RPMI7951 (cell line): ENCODE data around the gene RBM8A. TPM values are rescaled to one million over a fixed set of nuclear protein-coding genes. Genes with fewer than 3 reads are reported as not detected.
"Not testable (repeated sequence)": the region's sequence is repeated elsewhere in the genome, so short reads cannot be mapped to it uniquely, and the experiment has no call there.

Experiments used
- DNase-seq: peaks from one replicate; pipeline ENCODE4 v3.0.0-alpha.2; 2012; ENCODE audit warnings: low read depth
- total RNA-seq: library from RNA; depleted of rRNA; stranded (reverse); fragments of >200 nt; shearing (Covaris generic); gene quantifications from 2 replicates; pipeline ENCODE4 v1.2.3, GENCODE V29; 2014

Gene RBM8A
- total RNA-seq, 1 experiment from 2014 or later, result 173 TPM

DNA sequence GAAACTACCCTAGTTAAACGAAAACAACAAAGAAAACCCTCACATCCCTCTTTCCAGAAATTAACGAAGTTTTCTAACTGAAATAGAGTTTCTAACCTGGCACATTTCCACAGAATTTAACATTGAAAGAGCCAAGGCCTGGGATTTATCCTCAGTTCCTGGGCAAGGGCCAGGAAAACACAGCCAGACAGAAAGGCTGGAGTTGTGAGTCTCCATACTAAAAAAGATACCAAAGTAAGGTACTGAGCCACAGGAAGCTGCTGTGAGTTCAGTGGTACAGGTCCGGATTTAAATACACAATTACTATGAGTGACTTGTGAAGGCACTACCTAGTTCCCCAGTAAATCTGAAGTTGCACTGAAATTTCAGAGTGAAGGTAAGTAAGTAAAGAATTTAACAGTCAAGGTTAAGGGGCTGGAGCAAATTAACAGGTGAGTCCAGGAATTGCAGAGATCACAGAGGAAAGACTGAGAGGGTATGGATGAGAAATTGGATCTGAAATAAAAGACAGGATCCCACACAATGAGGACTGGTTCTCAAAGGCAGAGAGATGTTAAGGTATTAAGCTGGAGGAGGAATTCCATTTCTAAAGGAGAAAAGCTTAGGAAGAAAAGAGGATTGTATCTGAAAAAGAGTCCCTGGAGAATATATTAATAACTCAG lies 29.6 kb upstream of the RBM8A start:
- no peak for DNase-seq

DNA sequence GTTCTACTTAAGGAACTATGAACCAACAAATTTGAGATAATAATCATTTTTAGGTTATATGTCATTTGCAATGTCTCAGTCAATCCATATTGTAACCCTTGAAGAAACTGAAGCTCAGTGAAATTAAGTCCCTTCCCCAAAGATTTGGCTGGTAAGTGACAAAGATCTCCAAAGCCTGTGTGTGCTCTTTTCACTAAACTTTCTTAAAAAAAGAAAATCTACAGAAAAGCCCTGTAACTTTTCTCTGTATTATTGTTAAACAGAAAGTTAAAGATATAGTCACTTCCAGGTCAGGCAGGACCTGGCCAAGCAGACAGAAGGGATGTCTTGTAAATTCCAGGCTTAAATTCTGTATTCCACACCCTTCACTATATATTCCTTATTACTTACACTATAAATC lies 29.1 kb upstream of the RBM8A start:
- no peak for DNase-seq

DNA sequence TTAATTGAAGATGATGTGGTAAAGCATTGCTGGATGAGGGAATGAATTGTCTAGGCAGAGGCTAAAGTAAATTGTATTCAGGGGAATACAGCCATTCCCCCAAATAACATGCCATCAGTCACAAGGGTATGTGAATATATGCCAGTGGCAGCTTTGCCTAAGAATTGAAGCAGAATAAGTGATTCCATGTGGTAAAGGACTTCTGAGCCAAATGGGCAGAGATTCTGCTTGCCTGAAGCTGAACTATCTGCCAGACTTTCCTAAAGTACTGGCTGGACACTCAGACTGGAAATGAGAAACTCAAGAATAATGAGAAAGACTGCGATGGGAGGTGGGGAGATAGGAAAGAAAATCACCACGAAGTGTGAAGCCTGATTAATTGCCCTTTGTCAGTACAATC lies 28.2 kb upstream of the RBM8A start:
- DNase-seq, result peak; percentile 43

DNA sequence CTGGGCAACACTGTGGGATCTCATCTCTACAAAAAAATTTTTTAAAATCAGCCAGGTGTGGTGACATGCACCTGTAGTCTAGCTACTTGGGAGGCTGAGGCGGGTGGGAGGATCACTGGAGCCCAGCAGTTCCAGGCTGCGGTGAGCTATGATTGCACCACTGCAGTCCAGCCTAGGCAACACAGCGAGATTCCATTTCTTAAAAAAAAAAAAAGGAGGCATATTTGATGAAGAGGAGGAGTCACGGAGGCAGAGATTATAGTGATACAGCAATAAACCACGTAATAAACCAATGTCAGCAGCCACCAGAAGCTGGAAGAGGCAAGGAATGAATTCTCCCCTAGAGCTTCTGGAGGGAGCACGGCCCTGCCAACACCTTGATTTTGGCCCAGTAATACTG lies 26.6 kb upstream of the RBM8A start:
- no peak for DNase-seq

DNA sequence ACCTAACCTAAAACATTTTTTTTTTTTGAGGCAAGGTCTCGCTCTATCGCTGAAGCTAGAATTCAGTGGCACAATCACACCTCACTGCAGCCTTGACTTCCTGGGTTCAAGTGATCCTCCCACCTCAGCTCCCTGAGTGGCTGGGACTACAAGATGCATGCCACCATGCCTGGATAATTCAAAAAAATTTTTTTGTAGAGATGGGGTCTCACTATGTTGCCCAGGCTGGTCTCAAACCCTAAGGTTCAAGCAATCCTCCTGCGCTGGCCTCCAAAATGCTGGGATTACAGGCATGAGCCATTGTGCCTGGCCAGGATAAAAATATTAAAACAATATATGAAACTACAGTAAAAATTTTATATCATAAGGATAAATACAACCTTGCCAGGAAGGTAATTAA lies 25.6 kb upstream of the RBM8A start:
- no peak for DNase-seq

DNA sequence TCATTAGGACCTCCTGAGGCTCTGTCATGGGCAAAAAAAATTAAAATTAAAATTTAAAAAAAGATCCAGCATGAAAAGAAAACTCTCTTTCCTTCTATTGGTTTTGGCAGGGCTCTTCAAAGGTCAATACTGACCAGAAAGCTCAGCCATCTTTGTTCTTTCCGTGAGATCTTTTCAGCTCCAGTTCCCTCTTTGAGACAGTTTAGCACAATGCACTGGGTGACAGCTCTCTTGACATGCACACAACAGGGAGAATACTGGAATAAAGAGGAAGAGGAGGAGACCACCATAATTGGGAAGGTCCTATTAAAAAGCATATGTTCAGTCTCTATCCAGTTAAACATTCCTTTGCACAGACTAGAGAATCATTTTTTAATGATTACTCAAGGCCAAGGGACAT lies 24.2 kb upstream of the RBM8A start:
- DNase-seq, result no peak

DNA sequence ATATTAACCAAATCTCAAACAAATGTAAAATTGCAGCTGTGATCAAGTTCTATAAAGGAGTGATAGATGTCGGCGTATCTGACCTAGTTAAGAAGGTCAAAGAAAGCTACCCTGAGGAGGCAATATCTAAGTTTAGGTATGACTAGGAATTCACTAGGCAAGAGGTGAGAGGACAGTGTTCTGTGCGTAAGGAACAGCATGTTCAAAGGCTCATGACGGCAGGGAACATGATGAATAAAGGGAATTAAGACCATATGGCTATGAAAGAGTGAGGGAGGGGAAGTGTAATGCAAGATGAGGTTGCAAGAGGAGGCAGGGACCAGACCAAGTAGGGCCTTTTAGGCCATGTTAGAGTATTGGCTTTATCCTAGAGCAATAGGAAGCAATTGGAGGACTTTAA lies 21.9 kb upstream of the RBM8A start:
- no peak for DNase-seq

DNA sequence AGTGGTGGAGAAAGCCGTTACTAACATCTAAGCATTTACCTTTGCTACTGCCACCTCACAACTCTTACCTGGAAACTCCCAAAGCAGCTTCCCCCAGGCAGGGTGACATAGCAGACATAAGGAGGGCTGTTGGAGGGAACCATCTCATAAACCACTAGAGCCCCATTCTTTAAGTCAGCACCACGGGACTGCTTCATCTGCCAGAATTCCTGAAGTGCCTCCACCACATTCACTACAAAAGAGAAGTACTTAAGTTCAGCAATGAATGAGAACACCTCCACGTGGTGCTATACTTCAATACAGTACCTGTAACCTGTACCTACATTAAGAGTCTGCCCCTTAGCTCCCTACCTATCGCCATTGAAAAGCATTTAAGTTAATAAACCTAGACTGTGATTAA lies 20.3 kb upstream of the RBM8A start:
- no peak for DNase-seq

DNA sequence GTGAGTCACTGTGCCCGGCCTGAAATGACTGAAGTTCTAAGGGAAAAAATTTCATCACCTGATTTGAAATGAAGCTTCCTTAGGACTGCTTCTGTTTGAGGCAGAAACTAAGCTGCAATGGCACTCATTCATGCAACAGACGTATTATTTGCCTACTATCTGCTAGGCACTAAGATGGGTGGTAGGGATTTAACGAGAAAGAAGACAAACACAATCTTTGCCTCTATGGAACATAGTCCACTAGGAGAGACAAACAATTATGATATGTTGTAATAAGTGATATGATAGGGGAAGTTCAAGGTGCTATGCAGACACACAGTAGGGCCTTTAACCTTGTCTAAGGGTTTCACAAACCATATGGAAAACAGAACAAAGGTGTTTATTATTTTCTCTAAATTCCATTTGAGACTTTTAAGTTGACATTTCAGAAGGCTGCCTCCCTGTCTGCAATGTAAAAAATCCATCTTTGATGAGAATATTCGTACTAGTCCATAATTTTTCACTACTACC lies 19.2 kb upstream of the RBM8A start:
- no peak for DNase-seq

DNA sequence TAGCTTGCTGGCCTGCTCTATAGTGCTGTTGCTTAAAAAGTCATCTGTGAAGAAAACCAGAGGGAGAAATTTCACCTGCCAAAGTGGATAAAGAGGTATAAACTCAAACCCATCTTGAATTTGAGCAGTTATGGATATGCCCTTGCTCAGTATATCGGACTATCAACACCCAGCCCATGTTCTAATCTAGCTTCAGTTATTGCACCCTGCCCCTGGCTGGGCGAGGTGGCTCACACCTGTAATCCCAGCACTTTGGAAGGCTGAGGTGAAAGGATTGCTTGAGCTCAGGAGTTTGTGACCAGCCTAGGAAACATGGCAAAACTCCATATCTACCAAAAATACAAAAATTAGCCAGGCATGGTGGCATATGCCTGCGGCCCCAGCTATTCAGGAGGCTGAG lies 17.2 kb upstream of the RBM8A start:
- no peak for DNase-seq

DNA sequence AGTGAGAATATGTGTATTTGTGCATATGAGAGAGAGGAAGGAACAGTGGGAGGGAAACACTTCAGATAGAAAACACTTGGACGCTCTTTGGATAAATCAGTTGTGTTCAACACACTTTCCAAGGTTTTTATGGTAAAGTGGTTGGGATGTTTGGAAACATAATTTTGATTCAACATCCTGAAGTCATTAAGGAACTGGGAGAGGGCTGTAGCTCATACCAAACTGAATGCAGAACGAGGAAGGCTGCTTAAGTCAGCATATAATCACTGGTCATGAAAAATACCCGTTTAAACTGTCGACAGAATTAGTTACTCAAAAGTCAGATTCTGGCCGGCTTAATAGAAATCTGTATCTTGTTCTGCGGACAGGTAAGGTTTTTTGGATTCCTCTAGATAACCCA lies 15.6 kb upstream of the RBM8A start:
- DNase-seq, result no peak

DNA sequence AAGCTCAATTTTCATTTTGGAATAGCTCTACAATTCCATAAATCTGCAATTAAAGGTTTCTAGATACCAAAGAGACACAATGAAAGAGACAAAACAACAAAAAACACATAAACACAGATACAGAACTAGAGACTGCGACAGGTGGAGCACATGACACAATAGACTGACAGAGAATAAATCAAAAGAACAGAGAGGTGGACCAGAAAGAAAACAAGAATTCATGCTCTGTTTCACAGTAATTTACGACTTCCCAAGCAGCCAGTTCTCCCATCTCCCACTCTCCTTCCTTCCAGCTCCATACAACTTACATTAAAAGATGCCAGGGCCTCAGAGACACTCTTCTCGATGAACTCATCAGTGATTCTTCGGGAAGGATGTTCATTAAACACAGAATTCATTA lies 15.1 kb upstream of the RBM8A start:
- no peak for DNase-seq

DNA sequence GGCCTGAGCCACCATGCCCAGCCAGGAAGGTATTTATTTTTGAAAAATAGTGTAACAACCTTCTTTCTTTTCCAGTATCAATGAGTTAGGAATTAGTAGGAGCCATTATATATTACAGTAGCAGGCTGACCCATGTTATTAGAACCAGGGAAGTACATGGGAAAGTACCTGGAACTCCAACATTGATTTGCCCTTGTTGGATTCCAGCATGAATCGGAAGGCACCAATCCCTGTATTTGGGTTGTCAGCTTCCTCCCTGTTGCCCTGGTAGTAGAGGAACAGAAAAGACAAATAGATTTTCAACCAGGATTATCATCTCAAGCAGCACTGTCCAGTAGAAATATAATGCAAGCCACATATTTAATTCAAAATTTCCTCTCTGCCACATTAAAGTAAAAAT lies 10.2 kb upstream of the RBM8A start:
- DNase-seq, result no peak

DNA sequence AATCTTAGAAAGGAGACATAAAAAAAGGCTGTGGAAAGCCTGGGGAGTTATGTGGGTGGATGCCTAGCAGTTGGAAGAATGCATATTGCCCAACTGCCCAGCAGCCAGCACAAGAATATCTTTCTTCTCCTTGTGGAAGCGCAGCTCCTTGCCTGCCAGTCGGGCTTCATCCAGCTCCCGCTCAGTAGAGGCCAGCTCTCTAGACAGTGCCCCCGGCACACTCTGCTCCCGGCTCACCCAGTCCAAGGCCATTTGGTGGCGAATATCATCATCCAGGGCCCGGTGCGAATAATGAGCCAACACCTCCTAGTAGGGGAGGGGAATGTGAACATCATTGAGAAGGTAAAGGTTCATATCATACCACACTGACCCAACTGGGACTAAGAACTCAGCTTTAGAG lies 9.0 kb upstream of the RBM8A start:
- no peak for DNase-seq

DNA sequence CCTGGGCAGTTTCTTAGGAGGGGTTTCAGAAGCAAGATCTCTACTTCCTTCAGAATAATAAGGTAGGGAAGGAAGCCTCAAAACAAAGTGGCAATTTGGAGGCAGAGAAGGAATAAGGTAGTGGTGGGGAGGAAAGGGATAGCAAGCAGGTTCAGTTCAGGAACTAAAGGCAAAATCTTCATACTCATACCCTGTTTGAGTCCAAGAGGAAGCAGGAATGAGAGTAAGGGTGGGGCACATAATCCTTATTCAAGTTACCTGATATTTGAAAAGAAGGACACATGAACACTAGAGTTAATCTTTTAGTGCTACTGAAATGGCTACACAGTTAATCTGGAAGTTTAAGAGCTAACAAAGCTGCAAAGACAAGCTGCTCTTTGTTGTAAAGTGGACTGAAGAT lies 8.4 kb upstream of the RBM8A start:
- no peak for DNase-seq

DNA sequence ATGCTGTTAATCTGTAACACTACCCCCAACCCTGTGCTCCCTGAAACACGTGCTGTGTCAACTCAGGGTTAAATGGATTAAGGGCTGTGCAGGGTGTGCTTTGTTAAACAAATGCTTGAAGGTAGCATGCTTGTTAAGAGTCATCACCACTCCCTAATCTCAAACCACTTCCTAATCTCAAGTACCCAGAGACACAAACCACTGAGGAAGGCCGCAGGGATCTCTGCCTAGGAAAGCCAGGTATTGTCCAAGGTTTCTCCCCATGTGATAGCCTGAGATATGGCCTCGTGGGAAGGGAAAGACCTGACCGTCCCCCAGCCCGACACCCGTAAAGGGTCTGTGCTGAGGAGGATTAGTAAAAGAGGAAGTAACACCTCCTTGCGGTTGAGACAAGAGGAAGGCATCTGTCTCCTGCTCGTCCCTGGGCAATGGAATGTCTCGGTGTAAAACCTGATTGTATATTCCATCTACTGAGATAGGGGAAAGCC lies 5.3 kb upstream of the RBM8A start:
- not testable (repeated sequence) for DNase-seq

DNA sequence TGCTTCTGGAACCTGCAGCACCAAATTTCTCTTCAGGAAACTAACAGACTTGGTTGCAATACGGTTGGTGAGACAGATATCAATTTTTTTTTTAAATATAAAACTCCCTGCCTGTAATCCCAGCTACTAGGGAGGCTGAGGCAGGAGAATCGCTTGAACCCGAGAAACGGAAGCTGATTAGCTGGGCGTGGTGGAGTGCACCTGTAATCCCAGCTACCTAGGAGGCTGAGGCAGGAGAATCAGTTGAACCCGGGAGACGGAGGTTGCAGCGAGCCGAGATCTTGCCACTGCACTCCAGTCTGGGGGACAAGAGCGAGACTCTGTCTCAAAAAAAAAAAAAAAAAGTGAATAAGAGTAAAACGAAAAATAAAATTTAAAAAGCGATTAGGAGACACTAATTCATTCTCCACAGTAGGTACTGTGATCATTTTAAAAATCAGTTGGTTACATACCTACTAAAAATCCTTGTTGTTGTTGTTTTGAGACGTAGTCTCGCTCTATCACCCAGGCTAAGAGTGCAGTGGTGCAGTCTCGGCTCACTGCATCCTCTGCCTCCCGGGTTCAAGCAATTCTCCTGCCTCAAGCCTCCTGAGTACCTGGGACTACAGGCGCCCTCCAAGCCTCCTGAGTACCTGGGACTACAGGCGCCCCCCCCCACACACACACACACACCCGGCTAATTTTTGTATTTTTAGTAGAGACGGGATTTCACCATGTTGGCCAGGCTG lies 796 bp upstream of the RBM8A start:
- no peak for DNase-seq

DNA sequence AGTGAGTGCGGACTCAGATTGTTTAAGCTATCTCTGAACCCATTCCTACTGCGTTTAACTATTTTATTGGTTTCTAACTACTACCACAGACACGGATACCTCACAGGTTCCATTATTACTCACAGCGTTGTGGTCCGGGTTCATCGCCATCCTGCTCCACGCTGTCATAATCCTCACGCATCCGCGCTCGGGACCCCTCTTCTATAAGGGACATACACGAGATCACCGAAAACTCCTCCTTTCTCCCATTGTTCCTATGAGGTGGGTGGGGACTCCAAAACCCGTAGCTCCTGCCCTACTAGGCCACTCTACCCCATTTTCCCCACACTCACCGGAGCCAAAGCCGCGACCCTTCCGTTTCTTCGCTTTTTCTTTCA lies 610 bp downstream of the RBM8A start:
- no peak for DNase-seq

DNA sequence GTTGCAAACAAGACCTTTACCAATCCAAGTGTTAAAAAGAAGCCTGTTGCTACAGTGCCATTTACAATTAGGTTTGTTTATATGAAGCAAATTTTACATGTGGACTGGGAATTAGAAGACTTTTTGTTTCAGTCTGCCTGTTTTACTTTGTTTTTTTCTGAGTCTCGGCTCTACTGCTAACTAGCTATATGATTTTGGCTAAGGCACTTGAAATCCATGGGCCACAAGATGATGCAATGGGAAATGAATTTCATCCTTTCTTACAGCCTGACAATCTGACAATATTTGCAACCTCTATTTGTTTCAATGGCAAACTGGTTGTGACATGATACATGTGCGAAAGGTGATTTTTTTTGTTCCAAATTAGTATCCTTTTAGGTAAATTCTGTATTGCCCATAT lies 5.0 kb downstream of the RBM8A start:
- DNase-seq, result no peak

DNA sequence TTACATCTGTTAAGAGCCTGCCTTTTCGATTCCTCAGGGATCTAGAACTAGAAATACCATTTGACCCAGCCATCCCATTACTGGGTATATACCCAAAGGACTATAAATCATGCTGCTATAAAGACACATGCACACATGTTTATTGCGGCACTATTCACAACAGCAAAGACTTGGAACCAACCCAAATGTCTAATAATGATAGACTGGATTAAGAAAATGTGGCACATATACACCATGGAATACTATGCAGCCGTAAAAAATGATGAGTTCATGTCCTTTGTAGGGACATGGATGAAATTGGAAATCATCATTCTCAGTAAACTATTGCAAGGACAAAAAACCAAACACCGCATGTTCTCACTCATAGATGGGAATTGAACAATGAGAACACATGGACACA lies 7.0 kb downstream of the RBM8A start:
- DNase-seq, result not testable (repeated sequence)

DNA sequence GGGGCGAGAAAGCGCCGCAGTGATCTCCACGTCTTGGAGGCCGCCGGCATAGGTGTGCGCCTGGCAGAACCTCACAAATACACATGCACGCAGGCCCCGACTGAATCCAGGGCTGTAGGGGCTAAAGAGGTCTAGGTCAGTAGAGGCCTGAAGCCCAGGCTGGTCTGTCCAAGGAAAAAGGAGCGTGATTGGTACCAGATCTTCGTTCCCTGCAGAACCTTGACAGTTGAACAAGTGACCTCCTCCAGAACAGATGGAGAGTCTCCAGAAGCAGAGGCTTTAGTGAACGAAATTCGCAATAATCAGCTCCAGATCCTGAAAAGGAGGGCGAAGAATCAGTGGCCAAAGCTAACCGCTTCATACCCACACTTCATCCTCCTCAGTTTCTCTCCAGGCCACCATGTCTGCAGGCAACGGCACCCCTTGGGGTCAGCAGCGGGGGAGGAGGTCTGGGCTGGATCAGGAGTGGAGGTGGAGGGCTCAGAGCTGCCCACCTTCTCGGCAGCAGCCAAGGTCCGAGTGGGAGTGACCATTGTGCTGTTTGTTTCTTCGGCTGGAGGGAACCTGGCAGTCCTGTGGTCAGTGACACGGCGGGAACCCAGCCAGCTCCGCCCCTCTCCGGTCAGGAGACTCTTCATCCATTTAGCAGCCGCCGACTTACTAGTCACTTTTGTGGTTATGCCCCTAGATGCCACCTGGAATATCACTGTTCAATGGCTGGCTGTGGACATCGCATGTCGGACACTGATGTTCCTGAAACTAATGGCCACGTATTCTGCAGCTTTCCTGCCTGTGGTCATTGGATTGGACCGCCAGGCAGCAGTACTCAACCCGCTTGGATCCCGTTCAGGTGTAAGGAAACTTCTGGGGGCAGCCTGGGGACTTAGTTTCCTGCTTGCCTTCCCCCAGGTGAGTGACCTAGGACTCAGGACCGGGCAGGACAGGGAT lies 8.0 kb downstream of the RBM8A start:
- DNase-seq, result peak; percentile 55
